Gastroesophageal sphincter (tissue), 4 donors: ENCODE measurements around the gene RIF1. TPM values are rescaled to one million over a fixed set of nuclear protein-coding genes. Genes with fewer than 3 reads are reported as not detected.

Experiments used
- ATAC-seq: fragments of 150-250 bp; one replicate; pipeline ENCODE4 v1.9.1; 2016; ENCODE audit warnings: mild to moderate bottlenecking, moderate library complexity
- H3K27ac ChIP-seq, 4 donors: fragments of 200-600 bp; sonication (generic) in 3 of 4; 1 replicate in 3 of 4; 2 replicates in 1 of 4; pipeline ENCODE4 v1.5.1; 2016 to 2019
- H3K27me3 ChIP-seq: fragments of 200-600 bp; sonication (generic); one replicate; pipeline ENCODE4 v1.5.1; 2019
- H3K36me3 ChIP-seq, 2 donors: fragments of 200-600 bp; sonication (generic); one replicate each; pipeline ENCODE4 v1.5.1; 2019; ENCODE audit warnings: control low read depth in 1 of 2
- H3K4me1 ChIP-seq, 3 donors: fragments of 200-600 bp; sonication (generic); 1 replicate in 2 of 3; 2 replicates in 1 of 3; pipeline ENCODE4 v1.5.1; 2016 to 2019; ENCODE audit warnings: control low read depth in 2 of 3
- H3K4me3 ChIP-seq, 2 donors: fragments of 200-600 bp; sonication (generic); one replicate each; pipeline ENCODE4 v1.5.1; 2019; ENCODE audit warnings: mild to moderate bottlenecking in 1 of 2, moderate library complexity in 1 of 2
- H3K9me3 ChIP-seq, 3 donors: fragments of 200-600 bp; sonication (generic); one replicate each; pipeline ENCODE4 v1.5.1; 2017 to 2019; ENCODE audit warnings: control low read depth in 2 of 3
- EP300 ChIP-seq: sonication (generic); formaldehyde crosslinking; IDR thresholded peaks from one replicate; pipeline ENCODE4 v1.6.1; 2017; ENCODE audit warnings: antibody characterized with exemption, mild to moderate bottlenecking
- POLR2A ChIP-seq, 2 donors: fragments of 450-650 bp; IDR thresholded peaks; one replicate each; pipeline ENCODE4 v1.6.1; 2017; ENCODE audit warnings: antibody characterized with exemption in 2 of 2, mild to moderate bottlenecking in 2 of 2, moderate library complexity in 1 of 2
- POLR2AphosphoS5 ChIP-seq: sonication (generic); formaldehyde crosslinking; IDR thresholded peaks from one replicate; pipeline ENCODE4 v1.6.1; 2017; ENCODE audit warnings: antibody characterized with exemption
- WGBS, 2 donors: methylation state at CpG; one replicate each; pipeline ENCODE4 v1.1.5; 2018; ENCODE audit warnings: low coverage in 1 of 2; 5-methylcytosine and 5-hydroxymethylcytosine counted together
- total RNA-seq, 4 donors: library from RNA; depleted of rRNA; stranded (reverse); fragments of >200 nt; gene quantifications; one replicate each; pipeline ENCODE4 v1.1.0, GENCODE V29; 2016
- TF ChIP-seq, protein P1 (sequence below), 4 experiments: fragments of 200-600 bp in 2 of 4; fragments of 450-650 bp in 2 of 4; sonication (generic) in 1 of 4; IDR thresholded peaks; one replicate each; pipeline ENCODE4 v1.5.1; 2017 to 2019; ENCODE audit warnings: antibody characterized with exemption in 4 of 4, mild to moderate bottlenecking in 2 of 4, moderate library complexity in 2 of 4

RIF1 gene
- total RNA-seq, 4 donors from 2014 or later = 25.7 to 53.7 (median 32.9) TPM

DNA sequence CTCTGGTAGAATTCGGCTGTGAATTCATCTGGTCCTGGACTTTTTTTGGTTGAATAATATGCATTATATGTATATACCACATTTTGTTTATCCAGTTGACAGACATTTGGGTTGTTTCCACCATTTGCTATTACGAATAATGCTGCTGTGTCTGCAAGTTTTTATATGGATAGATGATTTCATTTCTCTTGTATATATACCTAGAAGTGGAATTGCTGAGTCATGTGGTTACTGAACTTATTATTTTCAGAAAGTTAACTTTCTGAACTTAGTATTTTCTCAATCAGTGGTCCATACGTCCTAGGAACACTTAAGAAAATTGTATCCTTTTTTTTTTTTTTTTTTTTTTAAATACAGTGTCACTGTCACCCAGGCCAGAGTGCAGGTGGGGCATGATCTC lies 63.3 kb downstream of the RIF1 start:
- no peak for ATAC-seq
- Histone ChIP-seq H3K27ac (no peak overlapping the region), H3K4me3 (no peak overlapping the region), H3K27me3 (no peaks in the 10 kb centered on the region), H3K4me1 (no peaks in the 10 kb centered on the region), H3K9me3 (no peaks in the 10 kb centered on the region), H3K36me3 (peaks cover 11 to 91% of the 10 kb centered on the region in 2 donors)
- no peak for TF ChIP-seq POLR2AphosphoS5
- TF ChIP-seq, protein P1, sequence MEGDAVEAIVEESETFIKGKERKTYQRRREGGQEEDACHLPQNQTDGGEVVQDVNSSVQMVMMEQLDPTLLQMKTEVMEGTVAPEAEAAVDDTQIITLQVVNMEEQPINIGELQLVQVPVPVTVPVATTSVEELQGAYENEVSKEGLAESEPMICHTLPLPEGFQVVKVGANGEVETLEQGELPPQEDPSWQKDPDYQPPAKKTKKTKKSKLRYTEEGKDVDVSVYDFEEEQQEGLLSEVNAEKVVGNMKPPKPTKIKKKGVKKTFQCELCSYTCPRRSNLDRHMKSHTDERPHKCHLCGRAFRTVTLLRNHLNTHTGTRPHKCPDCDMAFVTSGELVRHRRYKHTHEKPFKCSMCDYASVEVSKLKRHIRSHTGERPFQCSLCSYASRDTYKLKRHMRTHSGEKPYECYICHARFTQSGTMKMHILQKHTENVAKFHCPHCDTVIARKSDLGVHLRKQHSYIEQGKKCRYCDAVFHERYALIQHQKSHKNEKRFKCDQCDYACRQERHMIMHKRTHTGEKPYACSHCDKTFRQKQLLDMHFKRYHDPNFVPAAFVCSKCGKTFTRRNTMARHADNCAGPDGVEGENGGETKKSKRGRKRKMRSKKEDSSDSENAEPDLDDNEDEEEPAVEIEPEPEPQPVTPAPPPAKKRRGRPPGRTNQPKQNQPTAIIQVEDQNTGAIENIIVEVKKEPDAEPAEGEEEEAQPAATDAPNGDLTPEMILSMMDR (IDR thresholded peaks at IDR 0.05) = no peak
- TF ChIP-seq POLR2A (IDR thresholded peaks at IDR 0.05) = no peak
- no peak for TF ChIP-seq EP300
- WGBS, 2 donors = 43 to 44% methylated on average over 2 to 3 of the region's 3 CpGs

DNA sequence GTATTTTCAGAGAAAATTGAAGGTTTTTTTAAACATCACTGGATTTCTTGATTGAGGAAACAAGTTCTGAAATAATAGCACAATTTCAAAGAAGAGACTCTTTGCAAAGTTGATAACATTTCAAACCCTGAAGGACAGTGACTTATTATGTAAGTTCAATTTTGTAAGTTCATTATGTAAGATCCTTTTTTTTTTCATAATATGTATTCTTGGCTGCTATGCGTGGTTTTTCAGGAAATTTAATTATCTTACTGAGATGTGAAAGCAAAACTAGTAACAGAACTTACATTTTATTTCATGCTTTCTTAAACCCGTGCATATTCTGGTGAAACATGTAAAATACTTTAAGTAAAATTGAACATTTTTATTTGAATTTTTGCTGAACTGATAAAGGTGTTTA lies 65.4 kb downstream of the RIF1 start:
- 65 to 67% methylated on average over 2 of the region's 2 CpGs for WGBS, 2 donors
- Histone ChIP-seq H3K9me3 (no peaks in the 10 kb centered on the region), H3K27ac (no peak overlapping the region), H3K27me3 (no peaks in the 10 kb centered on the region), H3K4me3 (no peak overlapping the region), H3K4me1 (no peaks in the 10 kb centered on the region), H3K36me3 (peaks cover 3 to 75% of the 10 kb centered on the region in 2 donors)
- ATAC-seq = no peak
- TF ChIP-seq EP300 (no peak), POLR2AphosphoS5 (no peak), POLR2A (IDR thresholded peaks at IDR 0.05) (no peak)
- TF ChIP-seq, protein P1 (IDR thresholded peaks at IDR 0.05) = no peak

DNA sequence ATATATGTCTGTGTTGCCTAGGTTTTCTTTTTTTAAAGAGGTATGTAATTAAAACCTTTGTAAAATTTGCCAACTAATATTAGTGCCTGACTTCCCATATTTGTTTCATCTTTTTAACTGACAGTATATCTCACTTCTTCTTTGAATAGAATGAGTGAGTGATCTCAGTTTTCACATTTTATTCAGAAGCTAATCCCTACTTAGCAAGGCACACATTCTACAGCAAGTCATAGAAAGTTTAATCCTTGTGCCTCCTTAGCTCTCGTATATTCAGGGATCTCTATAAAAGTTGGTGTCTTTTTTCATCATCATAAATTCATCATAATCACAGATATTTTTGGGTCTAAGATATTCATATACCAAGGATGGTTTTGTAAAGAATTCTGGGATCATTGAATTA lies 66.6 kb downstream of the RIF1 start:
- WGBS, 2 donors = 75 to 89% methylated on average over 1 of the region's 1 CpG
- Histone ChIP-seq H3K27ac (no peak overlapping the region), H3K4me3 (no peak overlapping the region)

DNA sequence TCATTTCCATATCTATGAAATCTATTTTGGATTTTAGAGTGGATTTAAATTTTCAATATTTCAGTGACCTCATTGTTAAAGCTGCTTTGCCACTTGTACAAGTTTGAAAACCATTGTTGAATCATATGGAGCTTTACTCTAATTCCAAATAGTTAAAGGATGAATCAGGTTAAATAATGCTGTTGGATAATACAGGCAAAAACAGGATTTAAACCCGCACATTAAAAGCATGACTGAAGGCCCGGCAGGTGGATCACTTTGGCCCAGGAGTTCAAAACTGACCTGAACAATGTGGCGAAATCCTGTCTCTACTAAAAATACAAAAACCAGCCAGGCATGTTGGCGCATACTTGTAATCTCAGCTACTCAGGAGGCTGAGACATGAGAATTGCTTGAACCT lies 68.3 kb downstream of the RIF1 start:
- WGBS, 2 donors = 95 to 100% methylated on average over 1 to 3 of the region's 4 CpGs
- H3K9me3 ChIP-seq = no peaks in the 10 kb centered on the region
- TF ChIP-seq POLR2A (IDR thresholded peaks at IDR 0.05) (no peak), EP300 (no peak), POLR2AphosphoS5 (no peak)
- TF ChIP-seq, protein P1 (IDR thresholded peaks at IDR 0.05) = no peak
- ATAC-seq = no peak
- H3K4me3 ChIP-seq = no peak overlapping the region
- H3K27me3 ChIP-seq = no peaks in the 10 kb centered on the region
- no peaks in the 10 kb centered on the region for H3K4me1 ChIP-seq
- H3K27ac ChIP-seq = no peak overlapping the region
- H3K36me3 ChIP-seq = peaks cover 3 to 75% of the 10 kb centered on the region in 2 donors

More for the DNA sequence above, 66.6 kb downstream of the RIF1 start:
- ATAC-seq = no peak
- Histone ChIP-seq H3K27me3 (no peaks in the 10 kb centered on the region), H3K9me3 (no peaks in the 10 kb centered on the region), H3K4me1 (no peaks in the 10 kb centered on the region), H3K36me3 (peaks cover 3 to 68% of the 10 kb centered on the region in 2 donors)
- TF ChIP-seq, protein P1 (IDR thresholded peaks at IDR 0.05) = no peak
- TF ChIP-seq EP300 (no peak), POLR2A (IDR thresholded peaks at IDR 0.05) (no peak)

DNA sequence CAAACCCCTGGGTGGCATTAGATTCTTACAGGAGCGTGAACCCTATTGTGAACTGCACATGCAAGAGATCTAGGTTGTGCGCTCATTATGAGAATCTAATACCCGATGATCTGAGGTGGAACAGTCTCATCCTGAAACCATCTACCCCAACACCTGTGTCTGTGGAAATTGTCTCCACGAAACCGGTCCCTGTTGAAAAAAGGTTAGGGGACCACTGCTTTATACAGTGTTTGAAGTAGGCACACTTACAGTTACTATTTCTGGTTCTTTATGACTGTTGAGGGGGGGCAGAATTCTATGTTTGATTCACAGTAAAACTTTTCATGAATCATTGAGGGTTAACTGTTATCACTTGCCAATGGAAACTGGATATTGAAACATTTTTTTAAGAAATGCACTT lies 72.0 kb downstream of the RIF1 start:
- no peak for ATAC-seq
- Histone ChIP-seq H3K27ac (no peak overlapping the region), H3K4me3 (no peak overlapping the region), H3K9me3 (no peaks in the 10 kb centered on the region), H3K27me3 (no peaks in the 10 kb centered on the region), H3K4me1 (no peaks in the 10 kb centered on the region), H3K36me3 (peaks cover 0 to 70% of the 10 kb centered on the region in 2 donors)
- WGBS, 2 donors = 90 to 100% methylated on average over 2 to 4 of the region's 5 CpGs
- TF ChIP-seq, protein P1 (IDR thresholded peaks at IDR 0.05) = no peak
- TF ChIP-seq EP300 = no peak
- TF ChIP-seq POLR2AphosphoS5 = no peak
- no peak for TF ChIP-seq POLR2A (IDR thresholded peaks at IDR 0.05)
